Osteocyte (in vitro differentiated cells): ENCODE measurements around the gene EEF1AKMT1. TPM values are rescaled to one million over a fixed set of nuclear protein-coding genes. Genes with fewer than 3 reads are reported as not detected.
"Not testable (repeated sequence)": the region's sequence is repeated elsewhere in the genome, so short reads cannot be mapped to it uniquely, and the experiment has no call there.

Source experiments
- DNase-seq: peaks from one replicate; pipeline ENCODE4 v3.0.0; 2021; ENCODE audit warnings: mixed read lengths; ENCODE audit not compliant: unreplicated experiment; ENCODE audit errors: extremely low spot score
- H3K27ac Mint-ChIP-seq: one replicate; pipeline ENCODE4 v1.8.0; 2021; ENCODE audit warnings: mild to moderate bottlenecking, mixed read lengths; ENCODE audit not compliant: unreplicated experiment
- H3K27me3 Mint-ChIP-seq: one replicate; pipeline ENCODE4 v1.8.0; 2021; ENCODE audit warnings: mixed read lengths; ENCODE audit not compliant: unreplicated experiment
- H3K36me3 Mint-ChIP-seq: one replicate; pipeline ENCODE4 v1.8.0; 2021; ENCODE audit warnings: mixed read lengths; ENCODE audit not compliant: unreplicated experiment
- H3K4me1 Mint-ChIP-seq: one replicate; pipeline ENCODE4 v1.8.0; 2021; ENCODE audit warnings: mixed read lengths; ENCODE audit not compliant: unreplicated experiment
- H3K4me3 Mint-ChIP-seq: one replicate; pipeline ENCODE4 v1.8.0; 2021; ENCODE audit warnings: mild to moderate bottlenecking, moderate library complexity, mixed read lengths; ENCODE audit not compliant: unreplicated experiment
- H3K9me3 Mint-ChIP-seq: one replicate; pipeline ENCODE4 v1.8.0; 2021; ENCODE audit warnings: mixed read lengths; ENCODE audit not compliant: unreplicated experiment
- CTCF ChIP-seq: fragments of 200-600 bp; sonication (generic); IDR thresholded peaks from 2 replicates; pipeline ENCODE4 v1.5.0; 2021; ENCODE audit warnings: antibody characterized with exemption, mild to moderate bottlenecking, moderate library complexity
- total RNA-seq: library from RNA; stranded (reverse); gene quantifications from 2 replicates; pipeline ENCODE4 v1.2.1, GENCODE V29; 2021

EEF1AKMT1 gene
- total RNA-seq, 1 donor from 2014 or later = 10.8 TPM

DNA sequence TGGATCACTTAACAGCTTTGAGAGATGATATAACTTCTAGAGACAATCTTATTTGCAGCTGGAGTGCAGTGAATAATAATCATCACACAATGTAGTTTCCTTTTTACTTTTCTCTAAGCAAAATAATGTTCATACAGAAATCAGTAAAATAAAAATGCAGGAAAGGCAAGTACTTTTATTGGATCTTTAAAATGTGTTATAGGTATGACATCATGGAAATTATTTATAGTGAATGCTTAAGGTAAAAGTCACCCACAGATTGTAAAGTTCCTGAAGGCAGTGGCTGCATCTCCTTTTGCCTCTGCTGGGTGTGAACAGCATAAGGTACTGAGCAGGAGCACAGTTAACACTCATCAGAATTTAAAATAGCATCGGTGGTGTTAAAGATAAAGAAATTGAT lies 87.6 kb downstream of the EEF1AKMT1 start:
- H3K27ac Mint-ChIP-seq = no peak overlapping the region
- no peak for DNase-seq
- no peaks in the 10 kb centered on the region for H3K27me3 Mint-ChIP-seq
- no peaks in the 10 kb centered on the region for H3K9me3 Mint-ChIP-seq
- H3K4me1 Mint-ChIP-seq = peaks cover 11% of the 10 kb centered on the region
- TF ChIP-seq CTCF = no peak
- no peak overlapping the region for H3K4me3 Mint-ChIP-seq
- H3K36me3 Mint-ChIP-seq = peaks cover 8% of the 10 kb centered on the region

- no peak for DNase-seq
- Mint-ChIP-seq H3K27ac (no peak overlapping the region), H3K4me1 (peaks cover 11% of the 10 kb centered on the region), H3K9me3 (no peaks in the 10 kb centered on the region), H3K27me3 (no peaks in the 10 kb centered on the region), H3K36me3 (peaks cover 8% of the 10 kb centered on the region), H3K4me3 (no peak overlapping the region)
- TF ChIP-seq CTCF = no peak
Observed at GRCh38 chr13:20685092-20685491, 88.7 kb downstream of the EEF1AKMT1 start.

DNA sequence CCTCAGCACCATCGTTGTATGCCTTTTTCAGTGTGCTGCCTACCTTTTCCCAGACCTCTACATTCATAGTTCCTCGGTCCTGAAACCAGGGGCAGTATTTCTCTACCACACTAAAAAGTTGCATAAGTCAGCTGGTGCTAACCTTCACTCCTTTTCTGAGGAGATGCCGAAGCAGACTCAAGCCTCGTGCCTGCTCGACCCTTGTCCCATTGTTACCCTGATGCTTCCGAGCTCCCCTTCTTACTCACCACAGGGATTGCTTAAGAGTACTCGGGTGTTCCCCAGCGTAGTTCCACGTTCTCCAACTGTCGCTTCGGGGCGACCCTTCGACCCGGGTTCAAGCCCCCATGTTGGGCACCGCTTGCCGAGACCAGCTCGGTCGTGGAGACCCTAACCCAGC lies 89.2 kb downstream of the EEF1AKMT1 start:
- Mint-ChIP-seq H3K9me3 (no peaks in the 10 kb centered on the region), H3K4me3 (no peak overlapping the region), H3K27ac (no peak overlapping the region), H3K27me3 (no peaks in the 10 kb centered on the region), H3K36me3 (peaks cover 7% of the 10 kb centered on the region), H3K4me1 (peaks cover 11% of the 10 kb centered on the region)
- TF ChIP-seq CTCF = no peak
- no peak for DNase-seq

DNA sequence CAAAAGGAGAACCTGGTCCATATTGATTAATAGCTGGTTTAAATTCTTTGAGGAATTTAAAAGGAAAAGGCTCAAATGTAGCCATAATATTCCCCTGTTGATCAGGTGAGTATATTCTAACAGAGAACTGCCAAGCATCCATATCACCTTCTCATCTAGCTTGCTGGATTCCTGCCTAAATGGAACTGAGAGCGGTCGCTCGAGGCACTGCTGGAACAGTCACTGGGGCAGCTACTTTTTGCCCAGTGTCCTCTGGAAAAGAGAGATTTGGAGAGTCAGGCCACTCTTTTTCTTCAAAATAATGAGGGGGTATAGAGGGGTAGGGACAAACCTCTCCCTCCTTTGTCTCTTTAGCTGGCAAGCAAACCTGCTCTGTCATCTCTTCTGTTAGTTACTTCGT lies 89.7 kb downstream of the EEF1AKMT1 start:
- TF ChIP-seq CTCF = no peak
- H3K36me3 Mint-ChIP-seq = peaks cover 5% of the 10 kb centered on the region
- H3K9me3 Mint-ChIP-seq = no peaks in the 10 kb centered on the region
- no peak overlapping the region for H3K4me3 Mint-ChIP-seq
- no peak overlapping the region for H3K27ac Mint-ChIP-seq
- DNase-seq = no peak
- H3K27me3 Mint-ChIP-seq = no peaks in the 10 kb centered on the region
- H3K4me1 Mint-ChIP-seq = peaks cover 11% of the 10 kb centered on the region

GRCh38 chr13:20682061-20682460 lies 91.7 kb downstream of the EEF1AKMT1 start:
- H3K27me3 Mint-ChIP-seq = no peaks in the 10 kb centered on the region

GRCh38 chr13:20681481-20681880 lies 92.3 kb downstream of the EEF1AKMT1 start:
- H3K4me3 Mint-ChIP-seq, H3K4me1 Mint-ChIP-seq, DNase-seq, H3K9me3 Mint-ChIP-seq, H3K27ac Mint-ChIP-seq, H3K27me3 Mint-ChIP-seq, H3K36me3 Mint-ChIP-seq: not testable (repeated sequence)

More at GRCh38 chr13:20682061-20682460, 91.7 kb downstream of the EEF1AKMT1 start:
- TF ChIP-seq CTCF = no peak
- Mint-ChIP-seq H3K9me3 (no peaks in the 10 kb centered on the region), H3K4me1 (peaks cover 10% of the 10 kb centered on the region), H3K36me3 (peaks cover 3% of the 10 kb centered on the region), H3K27ac (no peak overlapping the region), H3K4me3 (no peak overlapping the region)
- DNase-seq = no peak
